GM19372 (cell line): ENCODE data around the gene TRIOBP.
"Not testable (repeated sequence)": the region's sequence is repeated elsewhere in the genome, so short reads cannot be mapped to it uniquely, and the experiment has no call there.

Experiments used
- ATAC-seq: cut with Tn5 transposase; IDR thresholded peaks from one replicate; pipeline ENCODE4 v1.9.1; 2021; ENCODE audit warnings: mild to moderate bottlenecking, low read depth, moderate library complexity; ENCODE audit not compliant: unreplicated experiment

Gene TRIOBP

GRCh38 chr22:37717746-37718305 is 21.0 kb downstream of the TRIOBP start:
- not testable (repeated sequence) for ATAC-seq

GRCh38 chr22:37725551-37726240 is 28.8 kb downstream of the TRIOBP start:
- no peak for ATAC-seq

GRCh38 chr22:37726241-37726887 is 29.5 kb downstream of the TRIOBP start:
- no peak for ATAC-seq

- no peak for ATAC-seq
Observed at GRCh38 chr22:37728620-37729019, 31.8 kb downstream of the TRIOBP start.

- no peak for ATAC-seq
Observed at GRCh38 chr22:37731804-37732471, 35.1 kb downstream of the TRIOBP start.

- ATAC-seq, result no peak
Observed at GRCh38 chr22:37732699-37733607, 36.1 kb downstream of the TRIOBP start.

- no peak for ATAC-seq
Observed at GRCh38 chr22:37733625-37734401, 37.0 kb downstream of the TRIOBP start.

GRCh38 chr22:37734402-37734700 is 37.5 kb downstream of the TRIOBP start:
- no peak for ATAC-seq

- no peak for ATAC-seq
Observed at GRCh38 chr22:37734964-37735451, 38.2 kb downstream of the TRIOBP start.

- no peak for ATAC-seq
Observed at GRCh38 chr22:37739035-37739434, 42.2 kb downstream of the TRIOBP start.

- ATAC-seq, result no peak
Observed at GRCh38 chr22:37739611-37740049, 42.8 kb downstream of the TRIOBP start.

- no peak for ATAC-seq
Observed at GRCh38 chr22:37740455-37741311, 43.8 kb downstream of the TRIOBP start.

- no peak for ATAC-seq
Observed at GRCh38 chr22:37741312-37741795, 44.5 kb downstream of the TRIOBP start.

GRCh38 chr22:37742376-37743171 is 45.7 kb downstream of the TRIOBP start:
- no peak for ATAC-seq

- ATAC-seq, result no peak
Observed at GRCh38 chr22:37744589-37744988, 47.7 kb downstream of the TRIOBP start.

- peak; percentile 77 for ATAC-seq
Observed at GRCh38 chr22:37745548-37746365, 48.9 kb downstream of the TRIOBP start.
